ENCODE measurements around the gene RPSA. TPM values are rescaled to one million over a fixed set of nuclear protein-coding genes. Genes with fewer than 3 reads are reported as not detected.
A peak's percentile ranks its signal among the peaks of the same experiment; 100 is the strongest.

RPSA gene
- total and polyA plus RNA-seq, 10 donors: 795 to 3,649 (median 960) TPM

- Histone ChIP-seq H3K9me3 (no peaks in the 10 kb centered on the region), H3K4me1 (peaks cover 34 to 82% (median 56%) of the 10 kb centered on the region in 6 donors), H3K27ac (peak overlapping the region in 5 of 8 donors; percentile 46 to 76 (median 64)), H3K27me3 (replicated peaks in 1 of 7) (no peaks in the 10 kb centered on the region), H3K4me3 (no peak overlapping the region), H3K36me3 (peaks cover 0 to 41% (median 35%) of the 10 kb centered on the region in 6 donors)
- intact Hi-C loops (cut with DNase I; ENCODE audit: low total_unique reads): no loop called here
- TF ChIP-seq CTCF (IDR thresholded peaks at IDR 0.05 in 8 of 11, conservative IDR thresholded peaks at IDR 0.05 in 3 of 11) (no peak), POLR2A (IDR thresholded peaks at IDR 0.05) (no peak), POLR2AphosphoS5 (IDR thresholded peaks at IDR 0.05) (no peak)
- WGBS, 5 donors: 85 to 92% (median 88%) methylated on average over 2 of the region's 2 CpGs
- no peak for DNase-seq
Measured at GRCh38 chr3:39388153-39388552, 18.4 kb upstream of the RPSA start.

- Histone ChIP-seq H3K27ac (peak overlapping the region in 7 of 8 donors; percentile 28 to 76 (median 57)), H3K4me1 (peaks cover 34 to 76% (median 55%) of the 10 kb centered on the region in 6 donors), H3K4me3 (peak overlapping the region in 1 of 8 donors; percentile 40), H3K9me3 (no peaks in the 10 kb centered on the region), H3K27me3 (replicated peaks in 1 of 7) (no peaks in the 10 kb centered on the region), H3K36me3 (peaks cover 0 to 48% (median 40%) of the 10 kb centered on the region in 6 donors)
- intact Hi-C loops (cut with DNase I; ENCODE audit: low total_unique reads): no loop called here
- 48 to 86% (median 63%) methylated on average over 2 of the region's 2 CpGs for WGBS, 5 donors
- TF ChIP-seq POLR2AphosphoS5 (IDR thresholded peaks at IDR 0.05): no peak
- TF ChIP-seq POLR2A (IDR thresholded peaks at IDR 0.05): no peak
- TF ChIP-seq CTCF (IDR thresholded peaks at IDR 0.05 in 8 of 11, conservative IDR thresholded peaks at IDR 0.05 in 3 of 11): no peak
- DNase-seq: no peak
Measured at GRCh38 chr3:39388741-39389248, 17.7 kb upstream of the RPSA start.

- DNase-seq: no peak
- Histone ChIP-seq H3K27ac (peak overlapping the region in 5 of 8 donors; percentile 3 to 76 (median 64)), H3K4me1 (peaks cover 25 to 64% (median 45%) of the 10 kb centered on the region in 6 donors), H3K9me3 (no peaks in the 10 kb centered on the region), H3K36me3 (peaks cover 0 to 61% (median 53%) of the 10 kb centered on the region in 6 donors), H3K27me3 (replicated peaks in 1 of 7) (no peaks in the 10 kb centered on the region), H3K4me3 (no peak overlapping the region)
- 60 to 78% (median 71%) methylated on average over 4 of the region's 4 CpGs for WGBS, 5 donors
- TF ChIP-seq CTCF (IDR thresholded peaks at IDR 0.05 in 8 of 11, conservative IDR thresholded peaks at IDR 0.05 in 3 of 11): no peak
- no peak for TF ChIP-seq POLR2AphosphoS5 (IDR thresholded peaks at IDR 0.05)
- TF ChIP-seq POLR2A (IDR thresholded peaks at IDR 0.05): no peak
- intact Hi-C loops (cut with DNase I; ENCODE audit: low total_unique reads): no loop called here
Measured at GRCh38 chr3:39390181-39390580, 16.3 kb upstream of the RPSA start.

- Histone ChIP-seq H3K27me3 (replicated peaks in 1 of 7) (no peaks in the 10 kb centered on the region), H3K4me1 (no peaks in the 10 kb centered on the region), H3K27ac (no peak overlapping the region), H3K9me3 (no peaks in the 10 kb centered on the region), H3K36me3 (peaks cover 0 to 97% (median 72%) of the 10 kb centered on the region in 6 donors), H3K4me3 (no peak overlapping the region)
- TF ChIP-seq POLR2A (IDR thresholded peaks at IDR 0.05): no peak
- TF ChIP-seq CTCF (IDR thresholded peaks at IDR 0.05 in 8 of 11, conservative IDR thresholded peaks at IDR 0.05 in 3 of 11): no peak
- no peak for TF ChIP-seq POLR2AphosphoS5 (IDR thresholded peaks at IDR 0.05)
- WGBS, 5 donors: 89 to 97% (median 94%) methylated on average over 2 to 3 of the region's 3 CpGs
- intact Hi-C loops (cut with DNase I; ENCODE audit: low total_unique reads): no loop called here
- no peak for DNase-seq
Measured at GRCh38 chr3:39396690-39397089, 9.8 kb upstream of the RPSA start.
